CD14-positive monocyte (primary cell): Measurements from ENCODE around the gene ST6GALNAC3. TPM values are rescaled to one million over a fixed set of nuclear protein-coding genes. Genes with fewer than 3 reads are reported as not detected.

Experiments
- DNase-seq, 3 donors: peaks; one replicate each; pipeline ENCODE4 v3.0.0-alpha.2; 2011 to 2022
- H2AFZ ChIP-seq: 2 replicates; pipeline ENCODE4 v1.6.0; 2012; ENCODE audit warnings: mild to moderate bottlenecking, low read depth, low read length, inconsistent platforms; ENCODE audit not compliant: insufficient read depth, poor library complexity, severe bottlenecking
- H3K27ac ChIP-seq, 2 donors: 1 replicate in 1 of 2; 2 replicates in 1 of 2; pipeline ENCODE4 v1.5.1; 2012 to 2013; ENCODE audit warnings: low read length in 2 of 2, control low read depth in 1 of 2, inconsistent platforms in 1 of 2, low read depth in 1 of 2, mild to moderate bottlenecking in 1 of 2
- H3K27me3 ChIP-seq, 2 donors: one replicate each; pipeline versions ENCODE4 v1.6.0 to v1.6.1; 2011 to 2013; ENCODE audit warnings: low read length in 2 of 2; ENCODE audit not compliant: control insufficient read depth in 2 of 2, insufficient read depth in 2 of 2
- H3K36me3 ChIP-seq, 2 donors: replicated peaks in 1 of 2; 1 replicate in 1 of 2; 2 replicates in 1 of 2; pipeline versions ENCODE4 v1.5.1 to v1.6.1; 2012 to 2013; ENCODE audit warnings: low read length in 2 of 2, control low read depth in 1 of 2, inconsistent platforms in 1 of 2, mild to moderate bottlenecking in 1 of 2; ENCODE audit not compliant: insufficient read depth in 2 of 2, control insufficient read depth in 1 of 2
- H3K4me1 ChIP-seq, 2 donors: 1 replicate in 1 of 2; 2 replicates in 1 of 2; pipeline versions ENCODE4 v1.5.1 to v1.6.1; 2012 to 2013; ENCODE audit warnings: low read length in 2 of 2, control low read depth in 1 of 2, inconsistent platforms in 1 of 2, mild to moderate bottlenecking in 1 of 2, moderate library complexity in 1 of 2; ENCODE audit not compliant: insufficient read depth in 2 of 2, control insufficient read depth in 1 of 2
- H3K4me2 ChIP-seq: replicated peaks from 2 replicates; pipeline ENCODE3; 2012; ENCODE audit warnings: low read length, moderate library complexity, mild to moderate bottlenecking; ENCODE audit not compliant: poor library complexity, severe bottlenecking; ENCODE audit errors: extremely low read depth
- H3K4me3 ChIP-seq, 3 experiments: fragments of 200-600 bp in 1 of 3; sonication (generic) in 1 of 3; replicated peaks in 1 of 3; 1 replicate in 2 of 3; 2 replicates in 1 of 3; pipeline ENCODE4 v1.5.1; 2011 to 2013; ENCODE audit warnings: low read length in 3 of 3, mild to moderate bottlenecking in 3 of 3, control low read depth in 2 of 3, low read depth in 2 of 3, inconsistent platforms in 1 of 3, moderate library complexity in 1 of 3
- H3K79me2 ChIP-seq: 2 replicates; pipeline ENCODE4 v1.6.0; 2012; ENCODE audit warnings: mild to moderate bottlenecking, control low read depth, inconsistent platforms, low read length, moderate library complexity; ENCODE audit not compliant: insufficient read depth
- H3K9ac ChIP-seq: 2 replicates; pipeline ENCODE4 v1.6.0; 2017; ENCODE audit warnings: low read length, mild to moderate bottlenecking; ENCODE audit not compliant: insufficient read depth, poor library complexity, severe bottlenecking
- H3K9me3 ChIP-seq, 2 donors: replicated peaks in 1 of 2; 1 replicate in 1 of 2; 2 replicates in 1 of 2; pipeline versions ENCODE4 v1.5.1 to v1.6.1; 2012 to 2013; ENCODE audit warnings: low read length in 2 of 2, control low read depth in 1 of 2; ENCODE audit not compliant: control insufficient read depth in 1 of 2, insufficient read depth in 1 of 2
- H4K20me1 ChIP-seq: 2 replicates; pipeline ENCODE4 v1.6.0; 2012; ENCODE audit warnings: mild to moderate bottlenecking, low read length, control low read depth, moderate library complexity; ENCODE audit not compliant: insufficient read depth
- H3K27ac Mint-ChIP-seq, 7 donors: one replicate each; pipeline ENCODE4 v1.8.0; 2020; ENCODE audit warnings: mild to moderate bottlenecking in 7 of 7, mixed read lengths in 7 of 7, moderate library complexity in 6 of 7, inconsistent platforms in 2 of 7
- H3K27me3 Mint-ChIP-seq, 3 donors: one replicate each; pipeline ENCODE4 v1.8.0; 2021 to 2022; ENCODE audit warnings: low read depth in 3 of 3, mild to moderate bottlenecking in 3 of 3, mixed read lengths in 3 of 3, moderate library complexity in 3 of 3, inconsistent platforms in 1 of 3
- H3K36me3 Mint-ChIP-seq, 2 donors: one replicate each; pipeline ENCODE4 v1.8.0; 2020; ENCODE audit warnings: mixed read lengths in 2 of 2, inconsistent platforms in 1 of 2, mild to moderate bottlenecking in 1 of 2
- H3K4me1 Mint-ChIP-seq: one replicate; pipeline ENCODE4 v1.8.0; 2020; ENCODE audit warnings: mild to moderate bottlenecking, mixed read lengths
- H3K4me3 Mint-ChIP-seq, 2 donors: one replicate each; pipeline ENCODE4 v1.8.0; 2020; ENCODE audit warnings: mild to moderate bottlenecking in 2 of 2, mixed read lengths in 2 of 2, moderate library complexity in 1 of 2
- H3K9me3 Mint-ChIP-seq, 7 donors: one replicate each; pipeline ENCODE4 v1.8.0; 2020 to 2022; ENCODE audit warnings: mixed read lengths in 7 of 7, mild to moderate bottlenecking in 6 of 7, moderate library complexity in 6 of 7, inconsistent platforms in 2 of 7
- CTCF ChIP-seq: fragments of 200-600 bp; IDR thresholded peaks from one replicate; pipeline ENCODE4 v1.8.0; 2022; ENCODE audit warnings: antibody characterized with exemption, mild to moderate bottlenecking
- WGBS: methylation state at CpG from one replicate; pipeline ENCODE4 v1.1.5; 2013; ENCODE audit warnings: missing lambda C conversion rate; ENCODE audit not compliant: insufficient coverage; 5-methylcytosine and 5-hydroxymethylcytosine counted together
- intact Hi-C, 2 donors: fragments of 100-400 bp; cut with micrococcal nuclease; formaldehyde crosslinking; loops; one replicate each; pipeline versions ENCODE4 v1.15.0 to v1.15.1; 2023
- polyA plus RNA-seq, 3 donors: library from polyadenylated mRNA; depleted of rRNA in 1 of 3; unstranded in 2 of 3; stranded (reverse) in 1 of 3; fragments of 300-500 nt in 2 of 3; fragments of >200 nt in 1 of 3; fragmentation: Illumina TruSeq in 2 of 3; gene quantifications; 1 replicate in 2 of 3; 2 replicates in 1 of 3; pipeline ENCODE4 v1.2.3, GENCODE V29; 2012 to 2021

Gene ST6GALNAC3
- polyA plus RNA-seq, 3 donors: 6.5 to 9.2 (median 7.6) TPM

GRCh38 chr1:76070538-76070937 is 4.0 kb upstream of the ST6GALNAC3 start:
- Mint-ChIP-seq H3K4me1 (peaks cover 18% of the 10 kb centered on the region), H3K4me3 (no peak overlapping the region), H3K9me3 (peaks cover 0 to 3% (median 0%) of the 10 kb centered on the region in 7 donors), H3K27me3 (peaks cover 5 to 8% (median 7%) of the 10 kb centered on the region in 3 donors), H3K27ac (no peak overlapping the region), H3K36me3 (no peaks in the 10 kb centered on the region)
- no peak for DNase-seq
- no peaks in the 10 kb centered on the region for H3K36me3 ChIP-seq
- peaks cover 6% of the 10 kb centered on the region for H3K79me2 ChIP-seq
- no peak overlapping the region for H2AFZ ChIP-seq
- no peak overlapping the region for H3K4me2 ChIP-seq
- H4K20me1 ChIP-seq: no peaks in the 10 kb centered on the region
- WGBS: 100% methylated on average over 1 of the region's 3 CpGs
- intact Hi-C loops: loop anchor here in 1 of 2 donors (10.0 kb wide), 1 partner anchor 1144 kb away; the partner anchor contains the start of gene PIGK
- H3K4me1 ChIP-seq: peaks cover 14 to 21% of the 10 kb centered on the region in 2 donors
- peaks cover 0 to 3% of the 10 kb centered on the region in 2 donors for H3K27me3 ChIP-seq
- TF ChIP-seq CTCF: no peak
- no peak overlapping the region for H3K4me3 ChIP-seq
- no peak overlapping the region for H3K27ac ChIP-seq
- no peak overlapping the region for H3K9ac ChIP-seq
- no peaks in the 10 kb centered on the region for H3K9me3 ChIP-seq

GRCh38 chr1:76073481-76073880 is 1.1 kb upstream of the ST6GALNAC3 start:
- Histone ChIP-seq H3K36me3 (no peaks in the 10 kb centered on the region), H3K4me2 (no peak overlapping the region), H3K79me2 (peaks cover 23% of the 10 kb centered on the region), H3K9ac (no peak overlapping the region), H2AFZ (no peak overlapping the region), H3K4me1 (peaks cover 27 to 35% of the 10 kb centered on the region in 2 donors), H3K9me3 (no peaks in the 10 kb centered on the region), H3K27me3 (peaks cover 0 to 3% of the 10 kb centered on the region in 2 donors), H3K4me3 (no peak overlapping the region), H3K27ac (no peak overlapping the region), H4K20me1 (no peaks in the 10 kb centered on the region)
- TF ChIP-seq CTCF: no peak
- Mint-ChIP-seq H3K4me3 (peak overlapping the region in 1 of 2 donors; percentile 40), H3K4me1 (peaks cover 31% of the 10 kb centered on the region), H3K9me3 (peaks cover 0 to 3% (median 0%) of the 10 kb centered on the region in 7 donors), H3K27me3 (peaks cover 5 to 8% (median 7%) of the 10 kb centered on the region in 3 donors), H3K36me3 (peaks cover 0 to 2% of the 10 kb centered on the region in 2 donors), H3K27ac (peak overlapping the region in 1 of 7 donors; percentile 63)
- no CpG with 5 or more reads among the region's 5 CpGs for WGBS
- DNase-seq: peak in 1 of 3 donors; percentile 8
- intact Hi-C loops: loop anchor here in 1 of 2 donors (10.0 kb wide), 1 partner anchor 1141 kb away; the partner anchor contains the start of gene PIGK
